HG02678 (cell line): ENCODE data around the gene SCN3A.

ENCODE experiments used
- ATAC-seq: cut with Tn5 transposase; IDR thresholded peaks from one replicate; pipeline ENCODE4 v1.9.1; 2021; ENCODE audit warnings: mild to moderate bottlenecking, moderate library complexity; ENCODE audit not compliant: unreplicated experiment

The SCN3A gene

GRCh38 chr2:165192729-165193128, 11.1 kb downstream of the SCN3A start:
- peak; percentile 31 for ATAC-seq

GRCh38 chr2:165191096-165191728, 12.6 kb downstream of the SCN3A start:
- no peak for ATAC-seq

GRCh38 chr2:165185633-165186032, 18.2 kb downstream of the SCN3A start:
- no peak for ATAC-seq

- no peak for ATAC-seq
Observed at GRCh38 chr2:165182029-165182428, 21.8 kb downstream of the SCN3A start.

- no peak for ATAC-seq
Observed at GRCh38 chr2:165176780-165177179, 27.1 kb downstream of the SCN3A start.

- ATAC-seq, result no peak
Observed at GRCh38 chr2:165173215-165173614, 30.6 kb downstream of the SCN3A start.

DNA sequence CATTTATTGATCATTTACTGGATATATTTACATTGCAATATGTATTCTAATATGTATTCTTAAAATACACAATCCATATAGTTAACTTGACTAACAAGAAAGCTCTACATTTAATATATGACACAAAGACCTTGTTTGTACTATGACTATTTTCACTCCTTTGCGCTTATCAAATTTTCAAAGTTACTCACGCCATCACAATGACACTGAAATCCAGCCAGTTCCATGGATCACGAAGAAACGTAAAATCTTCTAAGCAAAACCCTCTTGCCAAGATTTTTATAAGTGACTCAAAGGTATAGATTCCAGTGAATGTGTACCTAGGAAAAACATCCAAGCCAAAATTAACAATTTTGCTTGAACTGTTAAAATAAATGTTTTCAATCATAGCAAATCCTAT, 39.6 kb downstream of the SCN3A start:
- ATAC-seq, result no peak

- no peak for ATAC-seq
Observed at GRCh38 chr2:165163761-165164160, 40.1 kb downstream of the SCN3A start.

DNA sequence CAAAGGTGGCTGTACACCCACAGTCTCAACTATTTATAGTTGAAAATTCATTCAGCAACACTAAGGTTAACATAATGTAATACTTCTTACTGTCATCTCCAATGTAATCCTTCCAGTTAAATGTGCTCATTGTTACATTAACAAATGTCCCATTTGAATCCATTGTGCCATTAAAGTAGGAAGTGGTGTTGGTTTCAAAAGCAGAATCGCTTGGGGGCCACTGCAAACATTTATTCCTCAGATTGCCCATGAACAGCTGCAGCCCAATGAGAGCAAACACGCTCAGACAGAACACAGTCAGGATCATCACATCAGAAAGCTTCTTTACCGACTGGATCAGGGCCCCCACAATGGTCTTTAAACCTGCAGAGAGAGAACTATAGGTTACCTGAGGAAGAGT, 41.4 kb downstream of the SCN3A start:
- no peak for ATAC-seq

DNA sequence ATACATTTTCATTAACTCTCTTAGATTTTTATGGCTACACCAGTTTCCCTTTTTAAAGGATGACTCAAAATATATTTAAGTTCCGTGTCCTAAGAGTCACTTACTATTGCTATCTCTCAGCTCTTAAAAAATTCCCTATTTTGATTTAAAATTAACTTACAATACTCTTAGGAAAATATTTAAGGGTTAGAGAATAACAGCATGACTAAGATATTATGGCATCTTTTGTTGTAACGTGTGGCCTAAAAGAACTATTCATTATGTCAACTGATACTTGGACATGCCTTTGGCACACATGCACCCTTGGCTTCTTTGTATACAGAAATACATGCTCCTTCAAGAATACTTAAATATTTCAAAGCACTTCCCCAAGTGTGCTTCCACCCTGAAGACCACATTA, 42.3 kb downstream of the SCN3A start:
- ATAC-seq, result no peak

DNA sequence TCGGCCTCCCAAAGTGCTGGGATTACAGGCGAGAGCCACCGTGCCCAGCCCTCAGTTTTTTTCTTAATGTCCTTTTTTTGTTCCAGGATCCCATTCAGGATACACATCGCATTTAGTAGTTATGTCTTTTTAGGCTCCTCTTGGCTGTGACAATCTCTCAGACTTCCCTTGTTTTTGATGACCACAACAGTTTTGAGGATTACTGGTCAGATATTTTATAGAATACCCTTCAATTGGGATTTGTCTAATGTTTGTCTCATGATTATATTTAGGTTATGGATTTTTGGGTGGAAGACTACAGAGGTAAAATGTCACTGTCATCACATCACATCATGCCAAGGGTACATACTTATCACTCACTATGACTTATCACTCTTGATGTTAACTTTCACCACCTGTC, 46.7 kb downstream of the SCN3A start:
- ATAC-seq, result no peak

DNA sequence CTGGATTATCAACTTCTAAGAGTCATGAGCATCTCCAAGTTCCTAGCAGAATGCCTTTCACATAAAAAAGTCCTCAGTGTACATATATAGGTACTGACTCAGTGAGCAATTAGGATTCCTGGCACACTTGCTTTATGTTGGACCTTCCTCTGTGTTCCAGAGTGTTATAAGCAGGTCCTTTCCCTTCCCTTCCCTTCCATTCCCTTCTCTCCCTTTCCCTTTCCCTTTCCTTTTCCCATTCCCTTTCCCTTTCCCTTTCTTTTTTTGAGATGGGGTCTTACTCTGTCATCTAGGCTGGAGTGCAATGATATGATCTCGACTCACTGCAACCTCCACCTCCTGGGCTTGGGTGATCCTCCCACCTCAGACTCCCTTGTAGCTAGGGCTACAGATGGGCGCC, 48.7 kb downstream of the SCN3A start:
- no peak for ATAC-seq

GRCh38 chr2:165149439-165149838, 54.4 kb downstream of the SCN3A start:
- ATAC-seq, result peak; percentile 77

- no peak for ATAC-seq
Observed at GRCh38 chr2:165147186-165148045, 56.4 kb downstream of the SCN3A start.

DNA sequence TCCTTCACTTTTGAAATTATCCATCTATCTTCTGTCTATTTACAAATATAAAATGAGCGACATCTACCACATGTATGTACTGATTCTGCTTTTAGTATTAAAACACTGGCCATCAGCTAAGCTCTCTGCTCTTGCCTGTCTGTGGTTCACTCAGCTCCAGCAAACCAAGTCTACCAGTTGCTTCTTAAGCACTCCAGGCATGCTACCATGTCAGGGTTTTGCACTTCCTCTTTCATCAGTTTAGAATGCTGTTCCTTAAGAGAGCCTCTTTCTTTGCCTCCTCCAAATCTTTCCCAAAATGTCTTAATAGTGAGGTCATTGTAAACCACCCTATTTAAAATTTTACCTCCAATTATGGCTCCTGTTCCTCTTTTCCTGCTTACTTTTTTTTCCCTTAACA, 59.5 kb downstream of the SCN3A start:
- no peak for ATAC-seq

- ATAC-seq, result no peak
Observed at GRCh38 chr2:165141601-165142354, 62.1 kb downstream of the SCN3A start.

DNA sequence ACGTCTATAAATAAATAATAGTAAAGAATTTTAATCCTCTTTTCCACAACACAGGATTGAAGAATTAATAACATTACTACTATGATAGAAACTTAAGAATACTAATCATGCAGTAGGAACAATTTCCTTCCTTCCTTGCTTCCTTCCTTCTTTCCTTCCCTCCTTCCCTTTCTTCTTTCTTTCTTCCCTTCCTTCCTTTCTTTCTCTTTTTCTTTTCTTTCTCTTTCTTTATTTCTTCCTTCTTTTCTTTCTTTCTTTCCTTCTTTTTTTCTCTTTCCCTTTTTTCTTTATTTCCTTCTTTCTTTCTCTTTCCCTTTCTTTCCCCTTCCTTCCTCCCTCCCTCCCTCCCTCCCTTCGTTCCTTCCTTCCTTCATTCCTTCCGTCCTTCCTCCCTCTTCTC, 77.6 kb downstream of the SCN3A start:
- no peak for ATAC-seq

DNA sequence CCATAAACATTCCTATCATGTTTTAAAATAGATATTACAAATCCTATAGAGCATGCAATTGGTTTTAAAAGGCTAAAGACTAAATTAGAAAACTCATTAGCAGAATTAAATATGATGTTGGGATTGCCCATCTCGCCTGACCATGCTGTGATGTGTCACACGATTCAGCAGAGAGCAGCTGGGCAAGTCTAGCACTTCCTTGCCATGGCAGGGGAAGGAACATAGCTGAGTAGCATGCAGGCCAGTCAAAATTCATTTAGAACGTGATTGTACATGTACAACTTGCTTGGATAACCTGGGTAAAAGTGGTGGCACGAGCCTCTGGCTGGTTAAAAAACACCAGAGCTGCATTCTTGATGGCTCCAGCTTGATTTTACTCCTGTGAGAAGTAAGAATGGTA, 81.3 kb downstream of the SCN3A start:
- ATAC-seq, result no peak

GRCh38 chr2:165120740-165121467, 82.9 kb downstream of the SCN3A start:
- no peak for ATAC-seq

GRCh38 chr2:165115258-165115657, 88.6 kb downstream of the SCN3A start:
- ATAC-seq, result no peak

GRCh38 chr2:165114346-165114939, 89.4 kb downstream of the SCN3A start:
- no peak for ATAC-seq
